Non-pigmented ciliary epithelial cell (primary cell): ENCODE results near the gene EPHA3.

ENCODE experiments used
- DNase-seq: peaks from one replicate; pipeline ENCODE4 v3.0.0-alpha.2; 2010; ENCODE audit warnings: low read depth

Gene EPHA3

GRCh38 chr3:89107461-89108290 is at the start of gene EPHA3:
Gene EPHA3, plus strand, starts transcription at chr3:89107621. Its CDS starts 128 bp downstream, at chr3:89107749.
- no peak for DNase-seq

- DNase-seq = no peak
These were observed 49.0 kb upstream of the EPHA3 start for GRCh38 chr3:89058371-89058770.

- DNase-seq = peak; percentile 51
These were observed 48.1 kb upstream of the EPHA3 start for GRCh38 chr3:89059211-89059925.

GRCh38 chr3:89061259-89061658 is 46.2 kb upstream of the EPHA3 start:
- no peak for DNase-seq

GRCh38 chr3:89067736-89068135 is 39.7 kb upstream of the EPHA3 start:
- no peak for DNase-seq

- DNase-seq = no peak
These were observed 34.8 kb upstream of the EPHA3 start for GRCh38 chr3:89072642-89073041.

- DNase-seq = no peak
These were observed 27.5 kb upstream of the EPHA3 start for GRCh38 chr3:89079944-89080343.

GRCh38 chr3:89087851-89088250 is 19.6 kb upstream of the EPHA3 start:
- no peak for DNase-seq

GRCh38 chr3:89098173-89098572 is 9.2 kb upstream of the EPHA3 start:
- DNase-seq = no peak

- no peak for DNase-seq
These were observed 8.3 kb upstream of the EPHA3 start for GRCh38 chr3:89098964-89099585.

GRCh38 chr3:89101251-89101650 is 6.2 kb upstream of the EPHA3 start:
- no peak for DNase-seq

- no peak for DNase-seq
These were observed 5.5 kb upstream of the EPHA3 start for GRCh38 chr3:89101921-89102320.

- no peak for DNase-seq
These were observed 2.9 kb upstream of the EPHA3 start for GRCh38 chr3:89104499-89104898.

- no peak for DNase-seq
These were observed 1.9 kb upstream of the EPHA3 start for GRCh38 chr3:89105503-89105902.

- no peak for DNase-seq
These were observed 800 bp downstream of the EPHA3 start for GRCh38 chr3:89108291-89108550.

GRCh38 chr3:89113344-89113743 is 5.9 kb downstream of the EPHA3 start:
- no peak for DNase-seq

- no peak for DNase-seq
These were observed 6.7 kb downstream of the EPHA3 start for GRCh38 chr3:89113893-89114840.

GRCh38 chr3:89114841-89115223 is 7.4 kb downstream of the EPHA3 start:
- DNase-seq = no peak

GRCh38 chr3:89116476-89116875 is 9.1 kb downstream of the EPHA3 start:
- DNase-seq = no peak

GRCh38 chr3:89138048-89138447 is 30.6 kb downstream of the EPHA3 start:
- DNase-seq = no peak

- no peak for DNase-seq
These were observed 32.4 kb downstream of the EPHA3 start for GRCh38 chr3:89139870-89140269.

GRCh38 chr3:89144080-89144479 is 36.7 kb downstream of the EPHA3 start:
- no peak for DNase-seq
